Epidermal melanocyte (primary cell): ENCODE measurements around the gene NUDCD2.

Experiments used
- DNase-seq: peaks from one replicate; pipeline ENCODE4 v3.0.0; 2011; ENCODE audit warnings: low spot score; ENCODE audit not compliant: insufficient read length

The NUDCD2 gene

DNA sequence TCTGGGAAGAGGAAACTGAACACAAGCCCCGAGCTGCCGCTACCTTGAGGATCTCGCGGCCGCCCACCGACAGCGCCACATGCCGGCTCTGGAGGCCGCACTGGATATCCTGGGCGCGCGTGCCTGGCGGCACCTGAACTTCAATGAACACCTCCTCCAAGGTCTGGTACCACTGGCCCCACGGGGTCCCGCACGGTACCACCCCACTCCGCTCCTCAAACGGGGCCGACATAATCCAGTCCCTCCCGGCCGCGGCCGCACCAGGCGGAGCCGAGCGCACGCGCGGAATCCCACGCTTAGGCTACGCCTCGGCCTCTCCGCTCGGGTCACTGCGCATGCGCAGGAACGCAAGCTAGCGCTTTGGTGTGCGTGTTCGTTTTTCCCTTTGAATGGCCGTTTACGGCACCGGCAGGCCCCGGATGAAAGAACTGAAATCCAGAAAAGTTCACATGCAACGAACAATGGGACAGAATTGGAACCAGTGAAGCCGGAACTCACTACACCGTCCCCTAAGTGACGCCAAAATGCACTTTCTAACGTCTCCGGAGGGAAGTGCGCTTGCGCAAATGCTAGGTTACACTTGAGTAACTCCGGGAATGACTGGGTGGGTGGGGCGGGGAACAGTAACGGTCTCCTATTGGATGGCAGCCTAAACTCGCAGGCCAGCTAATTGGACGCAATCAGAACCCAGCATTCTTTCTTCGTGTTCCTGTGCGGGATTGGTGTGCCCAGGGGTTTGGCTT lies at the start of gene NUDCD2:
TSS of gene NUDCD2 (minus strand) at position 284 of the 743 bp plus-strand sequence. CDS start at position 232, 52 bp downstream.
- peak; percentile 51 for DNase-seq

DNA sequence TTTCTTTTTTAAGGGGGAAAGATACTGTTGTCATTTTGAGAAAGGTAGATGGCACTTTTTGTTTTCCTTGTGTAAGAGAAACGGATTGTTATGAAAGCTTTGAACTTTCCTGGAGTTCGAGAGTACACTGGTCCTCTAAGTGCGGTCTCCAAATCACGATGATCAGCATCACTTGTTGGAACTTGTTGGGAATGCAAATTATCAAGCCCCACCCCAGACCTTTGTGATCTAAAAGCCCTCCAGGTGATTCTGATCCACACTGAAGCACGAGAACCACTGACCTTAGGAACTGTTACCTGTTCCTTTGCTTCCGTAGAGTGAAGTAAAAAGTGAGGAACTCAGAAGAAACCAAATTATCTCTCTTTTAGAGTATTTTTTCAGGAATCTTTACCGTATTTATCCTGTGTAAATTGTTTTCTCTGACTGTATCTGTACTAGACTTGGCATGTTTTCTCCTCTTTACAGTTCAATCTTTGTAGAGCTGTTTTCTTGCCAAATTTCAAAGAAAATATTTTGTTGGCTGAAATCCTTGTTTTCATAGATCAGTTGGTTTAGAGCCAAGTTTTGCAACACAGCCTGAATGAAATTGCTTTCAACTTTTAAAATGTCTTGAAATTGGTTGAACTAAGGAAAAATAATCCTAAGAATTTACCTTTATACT lies 49.5 kb upstream of the NUDCD2 start:
- peak; percentile 34 for DNase-seq

DNA sequence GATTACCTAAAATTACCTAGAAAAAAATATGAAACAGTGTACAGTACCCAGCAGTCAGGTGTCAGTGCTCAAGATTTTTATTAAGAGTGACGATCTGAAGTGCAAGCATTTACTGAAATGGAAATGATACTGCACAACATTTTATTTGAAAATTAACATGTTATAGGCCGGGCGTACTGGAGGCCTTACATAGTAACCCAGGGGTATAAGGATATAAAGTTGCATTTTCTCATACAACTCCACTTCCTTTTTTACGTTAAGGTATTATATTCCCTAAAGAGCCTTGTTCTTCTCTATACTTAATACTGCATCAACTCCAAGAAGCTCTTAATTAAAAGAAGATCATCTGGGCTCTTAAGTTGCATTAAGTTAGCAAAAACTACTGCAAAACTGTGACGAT lies 48.9 kb upstream of the NUDCD2 start:
- DNase-seq, result no peak

DNA sequence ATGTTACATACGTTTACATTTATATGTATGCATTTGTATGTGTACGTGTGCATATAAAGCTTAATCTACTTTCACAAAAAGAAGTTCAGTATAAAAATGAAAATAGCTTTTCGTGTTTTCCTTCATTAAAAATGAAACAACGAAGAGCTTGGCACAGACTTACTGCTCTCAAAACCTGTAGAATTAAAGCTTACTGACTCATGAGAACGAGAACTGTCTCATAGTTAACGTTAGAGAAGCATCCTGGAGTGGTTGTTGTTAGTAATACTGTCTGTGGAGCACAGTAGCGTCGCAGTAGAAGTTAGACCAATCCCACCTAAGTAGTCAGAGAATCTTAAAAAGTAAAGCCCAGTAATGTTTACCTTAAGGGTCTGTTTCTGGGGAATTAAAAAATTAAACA lies 46.8 kb upstream of the NUDCD2 start:
- DNase-seq, result no peak

DNA sequence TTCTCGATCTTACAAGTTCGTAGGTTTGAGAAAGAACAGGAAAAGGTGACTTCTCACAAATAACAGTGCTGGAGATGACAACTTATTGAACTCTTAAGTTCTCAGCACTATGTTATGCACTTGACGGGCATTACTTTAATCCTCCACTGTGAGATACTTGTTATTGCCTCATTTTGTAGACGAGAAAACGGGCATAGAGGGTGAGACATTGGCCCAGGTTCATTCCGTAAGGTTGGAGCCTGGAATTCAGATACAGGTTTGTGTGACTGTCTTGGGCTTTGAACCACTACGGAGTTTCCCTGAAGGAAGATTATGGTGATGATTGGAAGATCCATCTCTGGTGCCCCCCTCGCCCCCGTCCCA lies 46.2 kb upstream of the NUDCD2 start:
- DNase-seq, result no peak

- DNase-seq, result peak; percentile 83
These were observed 45.6 kb upstream of the NUDCD2 start, which contains the start of gene MAT2B for GRCh38 chr5:163505368-163506094. TSS of gene MAT2B (plus strand) at chr5:163505619. CDS start at chr5:163505687, 68 bp downstream.

DNA sequence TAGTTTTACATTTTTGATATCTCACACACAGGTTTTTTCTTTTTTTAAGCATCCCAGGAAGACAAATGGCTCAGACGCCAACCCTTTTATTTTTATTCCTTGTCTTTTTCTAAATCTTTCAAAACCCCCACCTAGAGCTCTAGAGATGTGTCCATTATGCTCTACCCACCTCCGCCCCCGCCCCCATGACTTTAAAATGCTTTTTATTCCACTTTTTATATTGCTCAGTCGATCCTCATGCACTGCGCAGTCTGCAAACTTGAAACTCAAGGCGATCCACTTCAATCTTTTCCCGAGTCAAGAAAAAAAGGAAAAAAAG lies 45.1 kb upstream of the NUDCD2 start:
- DNase-seq, result no peak

DNA sequence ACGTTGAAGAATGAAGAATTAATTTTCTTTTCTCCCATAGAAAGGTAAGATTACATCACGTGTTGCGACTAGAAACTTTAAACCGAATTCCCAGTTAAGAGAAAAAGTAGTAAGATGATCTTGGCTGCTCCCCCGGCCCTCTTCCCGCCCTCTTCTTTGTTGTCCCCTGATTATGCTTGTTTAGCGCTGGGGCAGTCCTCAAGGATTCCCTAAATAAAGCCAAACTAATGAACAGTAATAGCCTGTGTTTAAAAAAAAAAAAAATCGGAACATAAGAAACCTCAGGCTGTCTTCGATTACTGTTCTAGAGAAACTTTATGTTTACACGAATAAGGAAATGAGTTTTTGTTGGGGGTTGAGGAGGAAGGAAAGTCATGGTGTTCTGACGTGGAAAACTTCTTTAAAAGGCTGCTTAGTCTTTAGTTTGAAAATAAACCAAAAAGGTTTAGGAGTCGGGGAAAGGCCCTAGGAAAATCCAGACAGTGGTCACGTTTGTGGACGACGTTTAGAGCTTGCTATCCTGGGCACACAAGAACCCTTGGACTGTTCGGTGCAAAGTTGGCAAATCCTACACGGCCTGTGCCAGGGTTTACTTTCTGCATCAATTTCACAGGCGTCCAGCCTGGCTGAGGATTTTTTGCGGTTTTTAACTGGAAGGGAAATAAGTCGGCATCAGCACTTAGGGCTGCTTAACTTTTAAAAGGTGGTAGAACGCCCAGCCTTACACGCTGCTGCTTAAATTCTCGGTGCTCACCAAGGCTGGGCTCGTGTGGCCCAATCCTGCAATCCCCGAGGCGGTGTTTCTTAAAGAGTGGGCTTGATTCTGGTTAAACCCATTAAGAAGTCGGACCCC lies 44.4 kb upstream of the NUDCD2 start:
- no peak for DNase-seq

- DNase-seq, result peak; percentile 60
These were observed 43.5 kb upstream of the NUDCD2 start for GRCh38 chr5:163503106-163504078.

DNA sequence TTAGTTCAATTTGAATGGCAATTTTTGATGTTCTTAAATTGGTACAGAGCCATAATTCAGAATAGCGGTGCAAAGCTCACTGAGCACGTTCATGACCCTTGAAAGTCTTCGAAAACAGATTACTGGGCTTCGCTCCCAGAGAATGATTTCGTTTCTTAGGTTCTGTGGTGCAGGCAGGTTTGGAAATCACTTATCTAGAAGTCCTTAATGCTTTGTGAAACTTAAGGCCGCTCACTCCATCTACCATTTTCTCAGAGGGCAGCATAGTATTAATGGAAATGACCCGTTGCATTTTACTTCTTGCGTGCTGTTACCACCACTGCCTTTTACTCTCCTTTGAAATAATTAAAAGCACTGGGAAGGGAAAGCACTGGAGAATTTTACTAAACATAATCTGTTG lies 42.6 kb upstream of the NUDCD2 start:
- no peak for DNase-seq

DNA sequence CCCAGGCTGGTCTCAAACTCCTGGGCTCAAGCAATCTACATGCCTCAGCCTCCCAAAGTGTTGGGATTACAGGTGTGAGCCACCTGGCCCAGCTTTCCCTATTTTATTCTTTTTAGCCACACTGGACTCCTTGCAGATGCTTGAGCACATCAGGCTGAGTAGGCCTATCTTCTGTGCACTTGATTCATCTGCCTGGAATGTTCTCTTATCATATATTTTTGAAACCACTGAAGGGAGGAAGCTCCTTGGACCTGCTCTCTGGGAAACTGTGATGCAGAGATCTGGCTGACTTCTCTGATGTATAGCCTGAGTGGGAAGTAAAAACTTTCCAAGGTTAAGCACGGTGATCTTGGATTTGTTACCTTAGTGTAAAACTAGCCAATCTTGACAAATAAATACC lies 39.0 kb upstream of the NUDCD2 start:
- no peak for DNase-seq

- DNase-seq, result no peak
These were observed 37.4 kb upstream of the NUDCD2 start for GRCh38 chr5:163497315-163497714.

DNA sequence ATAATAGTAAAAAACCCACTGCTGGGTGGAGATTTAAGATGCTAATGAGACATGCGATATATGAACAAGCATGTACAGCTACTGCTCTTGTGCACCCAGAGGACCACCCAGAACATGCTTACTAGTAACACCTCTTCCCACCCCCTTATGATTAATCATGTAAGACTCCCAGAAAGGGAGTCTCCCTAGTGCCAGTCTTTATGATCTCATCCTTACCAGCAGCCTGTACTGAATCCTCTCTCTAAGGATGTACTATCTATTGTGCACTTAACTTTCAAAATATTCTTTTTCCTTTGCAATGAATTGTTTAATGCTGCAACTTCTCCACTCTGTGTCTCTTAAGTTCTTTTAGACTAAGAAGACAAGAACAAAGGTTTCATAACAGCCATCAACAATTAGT lies 36.4 kb upstream of the NUDCD2 start:
- DNase-seq, result no peak

DNA sequence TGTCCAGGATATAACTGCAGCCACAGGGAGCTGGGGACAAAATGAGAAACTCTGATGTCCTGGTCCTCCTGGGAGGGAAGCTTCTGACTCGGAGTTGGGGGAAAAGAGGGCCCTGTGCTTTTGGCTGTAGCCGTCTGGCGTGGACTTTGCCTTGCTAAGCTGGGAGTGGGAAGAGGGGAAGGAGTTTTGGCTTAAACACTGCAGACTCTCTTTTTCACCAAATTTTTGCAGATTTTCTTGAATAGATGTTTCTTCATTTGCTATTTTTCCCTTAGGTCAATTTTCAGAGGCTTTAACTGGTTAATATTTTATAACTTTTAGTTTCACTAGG lies 29.8 kb upstream of the NUDCD2 start:
- no peak for DNase-seq

- no peak for DNase-seq
These were observed 29.3 kb upstream of the NUDCD2 start for GRCh38 chr5:163489055-163489744.

- DNase-seq, result no peak
These were observed 19.0 kb upstream of the NUDCD2 start for GRCh38 chr5:163478982-163479271.

GRCh38 chr5:163478126-163478981 lies 18.5 kb upstream of the NUDCD2 start:
- DNase-seq, result no peak

- no peak for DNase-seq
These were observed 15.5 kb upstream of the NUDCD2 start for GRCh38 chr5:163475411-163475810.

GRCh38 chr5:163473635-163474243 lies 13.8 kb upstream of the NUDCD2 start:
- peak; percentile 18 for DNase-seq
